Nephron progenitor cell (in vitro differentiated cells): ENCODE measurements around the gene TRIB2.

Experiments
- DNase-seq: peaks from one replicate; pipeline ENCODE4 v3.0.0; 2021
- H3K27ac Mint-ChIP-seq: 2 replicates; pipeline ENCODE4 v1.8.0; 2021; ENCODE audit warnings: mild to moderate bottlenecking, moderate library complexity, mixed read lengths
- H3K27me3 Mint-ChIP-seq: 2 replicates; pipeline ENCODE4 v1.8.0; 2021; ENCODE audit warnings: mild to moderate bottlenecking, low read depth, mixed read lengths; ENCODE audit not compliant: poor library complexity
- H3K36me3 Mint-ChIP-seq: 2 replicates; pipeline ENCODE4 v1.8.0; 2021; ENCODE audit warnings: low read depth, mixed read lengths
- H3K4me1 Mint-ChIP-seq: 2 replicates; pipeline ENCODE4 v1.8.0; 2021; ENCODE audit warnings: mixed read lengths
- H3K4me3 Mint-ChIP-seq: 2 replicates; pipeline ENCODE4 v1.8.0; 2021; ENCODE audit warnings: mild to moderate bottlenecking, moderate library complexity, mixed read lengths
- H3K9me3 Mint-ChIP-seq: 2 replicates; pipeline ENCODE4 v1.8.0; 2021; ENCODE audit warnings: mild to moderate bottlenecking, moderate library complexity, mixed read lengths
- CTCF ChIP-seq: fragments of 200-600 bp; sonication (generic); IDR thresholded peaks from 2 replicates; pipeline ENCODE4 v1.5.0; 2021; ENCODE audit warnings: antibody characterized with exemption

Gene TRIB2

DNA sequence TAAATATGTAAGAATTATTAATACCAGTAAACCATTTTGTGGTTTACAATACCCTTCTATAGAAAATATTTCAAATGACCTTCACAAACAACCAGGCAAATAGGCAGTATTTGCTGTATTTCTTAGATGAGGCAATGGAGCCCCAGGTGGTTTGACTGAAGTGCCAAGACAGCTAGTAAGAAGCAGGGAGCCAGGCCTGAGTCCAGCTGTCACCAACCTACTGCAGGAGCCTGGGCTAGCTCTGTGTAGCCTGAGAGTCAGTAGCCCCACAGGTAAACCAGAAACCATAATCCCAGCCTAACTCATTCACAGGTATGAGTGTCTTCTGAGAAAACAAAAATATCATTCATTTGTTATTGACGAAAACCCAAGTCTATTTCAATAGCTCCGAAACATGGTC is 45.6 kb downstream of the TRIB2 start:
- Mint-ChIP-seq H3K4me3 (no peak overlapping the region), H3K4me1 (peaks cover 6% of the 10 kb centered on the region), H3K36me3 (no peaks in the 10 kb centered on the region), H3K27me3 (peaks cover 7% of the 10 kb centered on the region), H3K9me3 (no peaks in the 10 kb centered on the region), H3K27ac (no peak overlapping the region)
- TF ChIP-seq CTCF = no peak
- DNase-seq = no peak

GRCh38 chr2:12762976-12763375 is 46.2 kb downstream of the TRIB2 start:
- no peak for DNase-seq
- Mint-ChIP-seq H3K9me3 (no peaks in the 10 kb centered on the region), H3K27ac (no peak overlapping the region), H3K4me3 (no peak overlapping the region), H3K4me1 (peaks cover 6% of the 10 kb centered on the region), H3K27me3 (peaks cover 7% of the 10 kb centered on the region), H3K36me3 (no peaks in the 10 kb centered on the region)
- no peak for TF ChIP-seq CTCF

DNA sequence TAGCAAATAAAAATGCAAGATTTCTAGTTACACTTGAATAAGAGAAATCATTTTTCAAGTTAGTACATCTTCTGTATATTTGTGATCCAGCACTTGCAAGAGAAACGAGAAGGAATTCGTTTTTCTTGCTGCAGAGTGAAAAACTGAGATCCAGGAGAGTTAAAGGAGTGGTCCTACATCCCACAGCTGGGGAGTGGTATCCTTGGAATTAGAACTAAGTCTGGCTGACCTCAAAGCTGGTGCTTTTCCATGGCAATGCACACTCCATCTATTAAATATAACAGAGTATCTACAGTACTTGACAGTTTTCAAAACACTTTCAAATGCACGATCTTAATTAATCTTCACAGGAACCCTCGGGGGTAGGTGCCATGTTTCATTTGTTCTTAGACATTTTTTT is 46.8 kb downstream of the TRIB2 start:
- H3K27me3 Mint-ChIP-seq = peaks cover 7% of the 10 kb centered on the region
- no peak for TF ChIP-seq CTCF
- H3K9me3 Mint-ChIP-seq = no peaks in the 10 kb centered on the region
- H3K4me1 Mint-ChIP-seq = peaks cover 6% of the 10 kb centered on the region
- no peaks in the 10 kb centered on the region for H3K36me3 Mint-ChIP-seq
- no peak for DNase-seq
- H3K4me3 Mint-ChIP-seq = no peak overlapping the region
- H3K27ac Mint-ChIP-seq = no peak overlapping the region

DNA sequence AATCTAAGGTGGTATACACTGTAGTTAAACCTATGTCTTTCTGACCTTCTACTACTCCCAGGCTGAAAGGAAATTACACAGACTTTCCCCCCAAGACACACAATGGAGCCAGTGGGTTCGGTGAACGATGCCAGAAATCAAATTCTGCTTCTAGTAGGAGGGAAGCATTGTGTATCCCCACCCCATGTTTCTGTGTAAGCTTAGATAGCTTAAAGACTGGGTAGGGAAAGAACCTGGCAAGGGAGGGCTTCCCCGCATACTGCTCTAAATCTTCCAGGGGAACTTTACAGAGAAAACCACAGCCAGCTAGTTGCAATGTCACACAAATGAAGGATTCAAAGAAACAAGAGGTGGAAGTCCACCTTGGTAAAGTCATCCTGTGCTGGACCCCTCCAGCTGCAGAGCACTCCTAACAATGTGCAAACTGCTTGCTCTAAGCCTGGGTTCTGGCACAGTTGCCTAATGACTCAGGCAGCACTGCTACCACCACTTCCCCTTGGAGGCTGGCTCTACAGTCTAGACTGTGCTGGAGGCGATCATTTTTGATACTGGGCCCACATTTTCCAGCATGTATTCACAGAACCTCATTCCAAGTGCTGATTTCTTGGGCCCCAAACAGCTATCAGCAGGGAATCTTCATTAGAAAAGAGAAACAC is 47.5 kb downstream of the TRIB2 start:
- no peak overlapping the region for H3K4me3 Mint-ChIP-seq
- no peak for DNase-seq
- no peaks in the 10 kb centered on the region for H3K9me3 Mint-ChIP-seq
- H3K36me3 Mint-ChIP-seq = no peaks in the 10 kb centered on the region
- peaks cover 9% of the 10 kb centered on the region for H3K27me3 Mint-ChIP-seq
- TF ChIP-seq CTCF = no peak
- no peak overlapping the region for H3K27ac Mint-ChIP-seq
- H3K4me1 Mint-ChIP-seq = peaks cover 2% of the 10 kb centered on the region

GRCh38 chr2:12764849-12765605 is 48.3 kb downstream of the TRIB2 start:
- Mint-ChIP-seq H3K27me3 (peaks cover 17% of the 10 kb centered on the region), H3K27ac (no peak overlapping the region), H3K36me3 (no peaks in the 10 kb centered on the region), H3K4me1 (peaks cover 8% of the 10 kb centered on the region), H3K4me3 (no peak overlapping the region), H3K9me3 (no peaks in the 10 kb centered on the region)
- no peak for DNase-seq
- no peak for TF ChIP-seq CTCF
